ENCODE data around the gene MCM3AP.
A peak's percentile ranks its signal among the peaks of the same experiment; 100 is the strongest.

- TF ChIP-seq CTCF (conservative IDR thresholded peaks at IDR 0.05; ENCODE audit: low read depth, low read length) (peak; percentile 30; the same call in 1 of the 2 replicates), EZH2 (IDR thresholded peaks at IDR 0.05; ENCODE audit: low read length, unreplicated experiment) (no peak)
Measured at GRCh38 chr21:46325073-46325912, 39.9 kb upstream of the MCM3AP start.
